Measurements from ENCODE around the gene FAM72C.
"Not testable (repeated sequence)": the region's sequence is repeated elsewhere in the genome, so short reads cannot be mapped to it uniquely, and the experiment has no call there.

FAM72C gene

DNA sequence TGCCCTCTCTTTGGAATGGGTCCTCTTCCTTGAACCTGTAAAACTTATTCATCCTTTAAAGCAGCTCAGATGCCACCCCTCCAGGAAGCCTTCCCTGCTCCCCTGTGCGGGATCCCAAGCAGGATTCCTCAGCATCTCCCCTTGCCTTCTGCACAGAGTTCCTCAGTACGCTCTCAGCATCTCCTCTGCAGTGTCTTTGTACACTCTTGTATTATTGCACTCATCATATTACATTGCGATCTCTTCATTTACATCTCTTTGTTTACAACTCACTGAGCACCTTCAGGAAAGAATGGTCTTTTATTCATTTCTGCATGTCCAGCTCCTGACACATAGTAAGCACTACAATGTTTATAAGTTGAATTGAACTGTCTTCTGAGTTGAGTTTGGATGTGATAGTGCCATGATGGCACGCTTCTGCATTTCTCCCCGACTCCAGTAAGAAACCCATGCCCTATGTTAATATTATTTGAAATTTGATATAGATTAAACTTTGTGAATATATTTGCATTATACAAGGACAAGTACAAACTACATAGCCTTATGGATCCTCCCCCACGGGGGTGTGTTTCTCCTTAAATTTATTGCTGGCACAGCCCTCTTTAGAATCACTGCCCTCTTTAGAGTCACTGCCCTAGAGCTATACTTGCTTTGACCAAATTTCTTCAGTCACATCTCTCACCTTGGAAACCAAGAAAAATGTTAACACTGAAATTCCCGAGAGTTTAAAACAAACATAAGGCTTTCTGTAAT, 13.1 kb upstream of the FAM72C start:
- DNase-seq (ENCODE audit: low read depth) = not testable (repeated sequence)

DNA sequence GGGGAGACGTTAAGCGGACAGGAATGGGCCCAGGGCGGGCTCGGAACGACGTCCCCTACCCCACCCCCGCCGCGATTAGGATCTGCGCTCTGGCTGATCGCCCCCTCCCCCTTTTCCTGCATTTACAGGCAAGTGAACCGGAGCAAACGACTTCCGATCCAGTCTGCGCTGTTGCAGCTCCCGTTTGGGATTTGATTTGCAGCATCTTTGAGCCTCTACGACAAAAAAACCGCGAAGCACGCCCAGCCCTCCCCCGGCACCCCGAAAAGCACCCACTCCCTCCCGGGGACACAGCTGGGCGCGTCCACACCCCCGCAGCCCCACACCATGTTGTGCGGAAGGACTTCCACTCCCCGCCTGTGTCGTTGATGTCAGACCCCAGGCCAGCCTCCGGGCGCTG, 2.6 kb upstream of the FAM72C start:
- not testable (repeated sequence) for DNase-seq (ENCODE audit: low read depth)

DNA sequence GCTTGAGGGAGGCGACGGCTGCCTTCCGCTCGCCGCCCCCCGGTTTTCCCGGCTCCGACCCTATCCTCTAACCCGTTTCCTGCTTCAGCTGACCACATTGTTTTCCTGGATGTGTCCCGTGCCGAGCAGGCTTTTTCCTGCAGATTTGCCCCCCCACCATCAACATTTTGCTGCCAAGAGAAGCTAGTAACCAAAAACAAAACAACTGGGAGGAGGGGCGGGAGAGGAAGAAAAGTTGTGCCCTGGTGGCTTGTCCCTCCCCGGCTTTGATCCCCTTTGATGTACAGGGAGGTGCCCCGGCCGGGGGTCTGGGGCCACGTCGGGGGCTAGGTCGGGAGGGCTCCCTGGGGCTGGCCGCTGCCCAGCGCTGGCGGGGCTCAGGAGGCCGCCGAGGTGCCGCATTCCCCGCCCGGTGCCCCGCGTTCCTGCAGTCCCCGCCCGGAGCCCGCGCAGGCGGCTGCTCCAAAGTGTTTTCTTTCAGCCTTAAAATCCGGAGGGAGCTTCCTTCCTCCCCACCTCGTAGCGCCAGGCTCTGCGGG, 2.2 kb upstream of the FAM72C start:
- not testable (repeated sequence) for DNase-seq (ENCODE audit: low read depth)

- DNase-seq (ENCODE audit: low read depth) = not testable (repeated sequence)
These were observed 1.1 kb upstream of the FAM72C start for GRCh38 chr1:143972753-143973326.

- not testable (repeated sequence) for DNase-seq (ENCODE audit: low read depth)
These were observed 5.9 kb downstream of the FAM72C start for GRCh38 chr1:143965860-143966259.

DNA sequence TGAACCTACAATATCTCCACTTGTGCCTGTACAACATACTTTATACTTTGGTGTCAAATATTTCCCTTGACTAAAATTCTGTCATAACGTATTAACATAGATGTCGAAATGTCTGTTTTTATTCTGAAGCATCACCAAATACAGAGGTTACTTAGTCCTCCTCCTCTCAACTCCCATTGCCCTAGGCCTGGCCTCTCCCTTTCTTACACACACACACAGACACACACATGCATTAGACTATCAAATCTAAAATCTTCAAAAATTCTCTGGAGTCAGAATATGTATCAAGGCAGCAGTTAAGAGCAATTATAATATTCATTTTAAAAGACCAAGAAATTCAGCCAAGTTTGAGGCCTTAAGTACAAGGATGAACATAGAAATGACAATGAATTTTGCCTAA, 7.5 kb downstream of the FAM72C start:
- DNase-seq (ENCODE audit: low read depth) = not testable (repeated sequence)

GRCh38 chr1:143955930-143956329, 15.9 kb downstream of the FAM72C start:
- not testable (repeated sequence) for DNase-seq (ENCODE audit: low read depth)

DNA sequence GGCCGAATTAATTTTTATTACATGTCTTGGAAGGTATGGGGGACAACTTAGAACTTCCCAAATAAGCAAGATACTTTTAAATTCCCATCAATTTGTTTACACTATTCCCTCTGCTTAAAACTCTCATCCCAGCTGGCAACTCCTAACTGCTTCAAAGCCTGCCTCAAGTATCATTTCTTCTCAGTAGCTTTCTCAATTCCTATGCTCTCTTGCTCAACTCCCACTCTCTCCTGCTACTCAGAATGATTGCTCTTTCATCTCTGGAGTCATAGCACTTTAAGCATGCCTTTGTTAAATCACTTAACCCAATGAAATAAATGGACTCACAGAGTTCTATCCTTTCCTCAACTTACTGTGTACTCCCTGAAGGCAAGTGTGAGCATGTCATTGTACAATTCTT, 18.9 kb downstream of the FAM72C start:
- not testable (repeated sequence) for DNase-seq (ENCODE audit: low read depth)

- not testable (repeated sequence) for DNase-seq (ENCODE audit: low read depth)
These were observed 20.0 kb downstream of the FAM72C start for GRCh38 chr1:143951485-143952391.

- DNase-seq (ENCODE audit: low read depth) = not testable (repeated sequence)
These were observed 24.0 kb downstream of the FAM72C start for GRCh38 chr1:143947749-143948148.

- not testable (repeated sequence) for DNase-seq (ENCODE audit: low read depth)
These were observed 26.5 kb downstream of the FAM72C start for GRCh38 chr1:143945253-143945652.

DNA sequence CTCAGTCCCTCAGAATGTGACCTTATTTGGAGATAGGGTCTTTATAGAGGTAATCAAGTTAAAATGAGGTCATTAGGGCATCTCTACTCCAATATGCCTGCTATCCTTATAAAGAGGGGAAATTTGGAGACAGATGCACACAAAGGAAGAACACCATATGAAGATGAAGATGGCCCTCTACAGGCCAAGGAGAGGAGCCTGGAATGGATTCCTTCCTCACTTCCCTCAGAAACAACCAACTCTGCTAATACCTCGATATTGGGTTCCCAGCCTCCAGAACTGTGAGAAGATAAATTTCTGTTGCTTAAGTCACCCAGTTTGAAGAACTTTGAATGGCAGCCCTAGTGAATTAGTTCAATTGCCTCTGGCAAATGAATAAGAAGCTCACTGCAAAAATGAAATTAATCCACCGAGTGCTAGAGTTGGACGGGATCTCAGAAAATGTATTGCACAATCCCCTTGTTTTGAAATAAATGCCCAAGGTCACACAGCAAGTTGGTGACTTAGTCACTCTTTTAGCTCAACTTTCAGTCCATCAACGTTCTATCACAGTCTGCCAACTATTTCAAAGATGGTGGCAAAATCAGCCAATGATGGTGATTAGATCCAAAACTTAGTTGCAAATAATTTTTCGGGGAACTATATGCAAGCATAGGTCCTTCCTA, 27.1 kb downstream of the FAM72C start:
- not testable (repeated sequence) for DNase-seq (ENCODE audit: low read depth)

- DNase-seq (ENCODE audit: low read depth) = not testable (repeated sequence)
These were observed 28.3 kb downstream of the FAM72C start for GRCh38 chr1:143943319-143943978.

DNA sequence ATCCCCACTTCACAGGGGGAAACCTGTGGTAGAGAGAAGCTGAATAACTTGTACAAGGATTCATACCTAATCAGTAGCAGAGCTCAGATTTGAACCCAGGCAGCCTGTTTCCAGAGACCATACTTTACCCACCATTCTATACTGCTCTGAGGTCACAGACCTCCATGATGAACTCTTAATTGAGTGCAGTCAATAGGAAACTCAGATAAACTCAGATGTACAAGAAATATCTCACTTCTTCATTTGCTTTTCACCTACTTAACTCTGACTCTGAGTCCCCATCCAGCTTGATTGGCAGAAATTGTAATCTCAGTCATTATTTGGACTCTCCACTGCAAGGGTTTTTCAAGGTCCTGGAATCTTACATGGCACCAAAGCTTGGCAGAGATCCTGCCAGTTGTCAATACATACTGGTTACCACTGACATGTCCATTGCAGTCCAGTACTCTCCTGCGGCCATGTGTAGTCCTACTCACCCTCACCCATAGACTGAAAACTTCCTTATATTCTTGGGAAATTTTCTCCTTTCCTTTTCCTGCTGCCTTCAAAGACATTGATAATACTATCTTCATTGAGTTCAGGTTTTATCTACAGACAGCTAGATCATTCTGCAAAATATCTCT, 29.4 kb downstream of the FAM72C start:
- not testable (repeated sequence) for DNase-seq (ENCODE audit: low read depth)

DNA sequence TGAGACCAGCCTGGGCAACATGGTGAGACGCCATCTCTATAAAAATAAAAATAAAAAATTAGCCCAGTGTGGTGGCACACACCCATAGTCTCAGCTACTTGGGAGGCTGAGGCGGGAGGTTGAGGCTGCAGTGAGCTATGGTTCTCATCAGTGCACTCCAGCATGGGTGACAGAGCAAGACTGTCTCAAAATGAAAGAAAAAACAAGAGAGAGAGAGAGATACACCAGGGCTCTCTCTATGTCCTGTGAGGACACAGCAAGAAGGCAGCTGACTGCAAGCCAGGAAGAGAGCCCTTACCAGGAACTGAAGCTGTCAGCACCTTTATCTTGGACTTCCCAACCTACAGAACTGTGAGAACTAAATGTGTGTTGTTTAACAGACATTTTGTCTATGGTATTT, 32.1 kb downstream of the FAM72C start:
- DNase-seq (ENCODE audit: low read depth) = not testable (repeated sequence)

DNA sequence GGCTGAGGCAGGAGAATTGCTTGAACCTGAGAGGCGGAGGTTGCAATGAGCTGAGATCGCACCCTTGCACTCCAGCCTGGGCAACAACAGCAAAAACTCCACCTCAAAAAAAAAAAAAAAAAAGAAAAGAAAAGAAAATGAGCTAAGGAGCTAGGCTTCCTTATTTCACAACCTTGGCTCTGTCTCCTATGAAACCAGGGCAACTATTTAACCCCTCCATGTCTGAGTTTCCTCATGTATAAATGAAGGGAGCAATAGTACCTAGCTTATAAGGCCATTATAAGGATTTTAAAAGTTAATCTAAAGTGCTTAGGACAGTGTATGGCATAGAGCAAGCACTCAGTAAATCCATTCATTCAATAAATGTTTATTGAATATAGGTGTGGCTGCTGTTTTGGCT, 32.9 kb downstream of the FAM72C start:
- DNase-seq (ENCODE audit: low read depth) = not testable (repeated sequence)

DNA sequence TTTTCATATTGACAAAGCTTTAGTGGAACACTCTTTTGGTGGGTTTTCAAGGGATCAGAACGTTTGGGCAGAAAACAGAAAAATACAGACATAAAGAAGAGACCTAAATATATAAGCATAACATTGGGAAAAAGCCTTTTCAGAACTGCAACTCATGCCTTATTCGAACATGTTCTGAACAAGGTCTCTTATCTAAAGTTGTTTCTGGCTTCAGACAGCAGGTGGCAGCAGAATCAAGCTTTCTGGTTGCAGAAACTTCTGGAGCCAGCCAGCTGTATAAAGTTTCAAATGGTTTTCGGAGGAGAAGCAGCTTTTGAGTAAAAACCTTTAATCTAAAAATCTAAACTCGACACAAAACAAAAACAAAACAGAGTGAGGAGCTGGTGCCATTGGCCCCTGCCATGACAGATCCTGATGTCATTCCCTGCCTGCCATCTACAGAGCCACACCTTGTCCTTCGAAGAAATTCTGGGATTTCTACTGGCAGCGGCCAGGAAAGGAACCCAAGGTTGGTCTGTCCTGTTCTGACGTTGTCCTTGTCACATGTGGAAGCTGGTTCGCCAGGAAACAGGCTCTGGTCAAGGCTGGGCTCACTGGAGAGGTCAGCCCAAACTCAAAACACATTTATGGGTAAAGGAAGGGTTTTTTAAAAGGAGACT, 35.2 kb downstream of the FAM72C start:
- not testable (repeated sequence) for DNase-seq (ENCODE audit: low read depth)

DNA sequence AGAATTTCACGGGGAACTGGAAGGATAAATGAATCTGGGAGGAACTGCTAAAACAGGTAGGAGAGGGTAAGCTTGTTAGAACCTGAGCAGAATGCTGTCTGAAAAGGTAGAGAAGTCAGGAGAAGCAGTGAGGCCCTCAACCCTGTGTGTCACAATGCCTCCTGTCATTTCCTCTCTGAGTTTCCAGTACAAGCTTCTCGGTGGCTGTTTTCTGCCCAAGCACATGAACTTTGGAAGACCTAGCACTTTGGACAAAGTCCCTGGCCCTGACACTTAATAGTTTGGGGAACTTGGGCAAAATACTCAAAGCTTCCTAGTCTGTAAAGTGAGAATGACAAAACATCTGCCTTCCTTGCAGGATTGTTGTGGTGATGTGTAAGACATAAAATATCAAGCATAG, 52.7 kb downstream of the FAM72C start:
- not testable (repeated sequence) for DNase-seq (ENCODE audit: low read depth)

GRCh38 chr1:143918552-143918951, 53.2 kb downstream of the FAM72C start:
- not testable (repeated sequence) for DNase-seq (ENCODE audit: low read depth)

DNA sequence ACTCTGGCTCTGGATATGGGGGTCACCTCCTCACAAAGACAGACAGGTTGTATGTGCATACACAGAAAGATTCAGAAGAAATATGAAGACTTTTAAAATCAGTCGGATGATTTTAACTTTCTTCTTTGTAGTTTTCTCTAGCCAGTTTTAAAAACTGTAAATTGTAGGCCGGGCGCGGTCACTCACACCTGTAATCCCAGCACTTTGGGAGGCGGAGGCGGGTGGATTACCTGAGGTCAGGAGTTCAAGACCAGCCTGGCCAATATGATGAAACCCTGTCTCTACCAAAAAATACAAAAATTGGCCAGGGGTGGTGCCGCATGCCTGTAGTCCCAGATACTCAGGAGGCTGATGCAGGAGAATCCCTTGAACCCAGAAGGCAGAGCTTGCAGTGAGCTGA, 58.1 kb downstream of the FAM72C start:
- DNase-seq (ENCODE audit: low read depth) = not testable (repeated sequence)
